Gastrocnemius medialis (tissue), 4 donors: Measurements from ENCODE around the gene TBCD.

ENCODE experiments used
- POLR2A ChIP-seq, 2 donors: fragments of 450-650 bp; IDR thresholded peaks; one replicate each; pipeline ENCODE4 v1.6.1; 2017; ENCODE audit warnings: antibody characterized with exemption in 2 of 2, mild to moderate bottlenecking in 2 of 2, moderate library complexity in 2 of 2
- TF ChIP-seq, protein P1 (sequence below), 5 experiments: fragments of 450-650 bp in 3 of 5; fragments of 200-600 bp in 2 of 5; sonication (generic) in 2 of 5; IDR thresholded peaks in 4 of 5; conservative IDR thresholded peaks in 1 of 5; 1 replicate in 4 of 5; 2 replicates in 1 of 5; pipeline ENCODE4 v1.5.1; 2016 to 2019; ENCODE audit warnings: antibody characterized with exemption in 5 of 5, mild to moderate bottlenecking in 3 of 5, moderate library complexity in 3 of 5

DNA sequence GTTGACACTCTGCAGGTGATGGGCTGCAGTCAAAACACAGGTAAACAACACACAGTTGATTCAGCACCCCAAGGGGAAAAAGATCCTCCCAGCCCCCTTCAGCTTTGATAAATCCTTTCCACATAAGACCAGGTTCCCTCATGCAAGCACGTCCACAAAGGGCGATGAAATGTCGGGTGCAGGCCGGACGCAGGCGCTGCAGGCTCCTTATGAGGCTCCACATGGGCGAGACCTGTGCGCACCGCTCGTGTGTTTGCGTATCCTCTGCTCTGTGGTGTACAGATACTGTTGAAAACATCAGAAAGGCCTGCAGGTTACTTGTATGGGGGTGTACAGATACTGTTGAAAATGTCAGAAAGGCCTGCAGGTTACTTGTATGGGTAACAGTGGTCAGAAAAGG is 102.4 kb downstream of the TBCD start:
- TF ChIP-seq, protein P1, sequence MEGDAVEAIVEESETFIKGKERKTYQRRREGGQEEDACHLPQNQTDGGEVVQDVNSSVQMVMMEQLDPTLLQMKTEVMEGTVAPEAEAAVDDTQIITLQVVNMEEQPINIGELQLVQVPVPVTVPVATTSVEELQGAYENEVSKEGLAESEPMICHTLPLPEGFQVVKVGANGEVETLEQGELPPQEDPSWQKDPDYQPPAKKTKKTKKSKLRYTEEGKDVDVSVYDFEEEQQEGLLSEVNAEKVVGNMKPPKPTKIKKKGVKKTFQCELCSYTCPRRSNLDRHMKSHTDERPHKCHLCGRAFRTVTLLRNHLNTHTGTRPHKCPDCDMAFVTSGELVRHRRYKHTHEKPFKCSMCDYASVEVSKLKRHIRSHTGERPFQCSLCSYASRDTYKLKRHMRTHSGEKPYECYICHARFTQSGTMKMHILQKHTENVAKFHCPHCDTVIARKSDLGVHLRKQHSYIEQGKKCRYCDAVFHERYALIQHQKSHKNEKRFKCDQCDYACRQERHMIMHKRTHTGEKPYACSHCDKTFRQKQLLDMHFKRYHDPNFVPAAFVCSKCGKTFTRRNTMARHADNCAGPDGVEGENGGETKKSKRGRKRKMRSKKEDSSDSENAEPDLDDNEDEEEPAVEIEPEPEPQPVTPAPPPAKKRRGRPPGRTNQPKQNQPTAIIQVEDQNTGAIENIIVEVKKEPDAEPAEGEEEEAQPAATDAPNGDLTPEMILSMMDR (IDR thresholded peaks at IDR 0.05 in 4 of 5, conservative IDR thresholded peaks at IDR 0.05 in 1 of 5) = no peak
- TF ChIP-seq POLR2A (IDR thresholded peaks at IDR 0.05) = no peak
